GM23248 (cell line): ENCODE measurements around the gene DCAF5. TPM values are rescaled to one million over a fixed set of nuclear protein-coding genes. Genes with fewer than 3 reads are reported as not detected.
A peak's percentile ranks its signal among the peaks of the same experiment; 100 is the strongest.

Experiments used
- DNase-seq: peaks from one replicate; pipeline ENCODE4 v3.0.0-alpha.2; 2015
- H2AFZ ChIP-seq: fragments of 200-600 bp; sonication (generic); 2 replicates; pipeline ENCODE4 v1.6.1; 2016; ENCODE audit warnings: antibody characterized with exemption
- H3F3A ChIP-seq: fragments of 200-600 bp; sonication (generic); 2 replicates; pipeline ENCODE4 v1.6.1; 2016; ENCODE audit warnings: mild to moderate bottlenecking, antibody characterized with exemption, mixed run types; ENCODE audit not compliant: insufficient read depth
- H3K27ac ChIP-seq: fragments of 200-600 bp; sonication (generic); 2 replicates; pipeline ENCODE4 v1.5.1; 2016; ENCODE audit warnings: mild to moderate bottlenecking
- H3K27me3 ChIP-seq: fragments of 200-600 bp; sonication (generic); replicated peaks from 2 replicates; pipeline ENCODE4 v1.6.1; 2016; ENCODE audit warnings: mild to moderate bottlenecking; ENCODE audit not compliant: insufficient read depth
- H3K36me3 ChIP-seq: fragments of 200-600 bp; sonication (generic); 2 replicates; pipeline ENCODE4 v1.6.1; 2016; ENCODE audit warnings: low read depth, mild to moderate bottlenecking
- H3K4me1 ChIP-seq: fragments of 200-600 bp; sonication (generic); 2 replicates; pipeline ENCODE4 v1.6.1; 2016; ENCODE audit warnings: mild to moderate bottlenecking; ENCODE audit not compliant: insufficient read depth
- H3K4me2 ChIP-seq: fragments of 200-600 bp; sonication (generic); one replicate; pipeline ENCODE4 v1.6.1; 2016; ENCODE audit warnings: mild to moderate bottlenecking; ENCODE audit not compliant: unreplicated experiment
- H3K4me3 ChIP-seq: fragments of 200-600 bp; sonication (generic); 2 replicates; pipeline ENCODE4 v1.5.1; 2016; ENCODE audit warnings: mild to moderate bottlenecking
- H3K79me2 ChIP-seq: fragments of 200-600 bp; sonication (generic); 2 replicates; pipeline ENCODE4 v1.6.1; 2016; ENCODE audit warnings: mild to moderate bottlenecking; ENCODE audit not compliant: insufficient read depth
- H3K9ac ChIP-seq: fragments of 200-600 bp; sonication (generic); 2 replicates; pipeline ENCODE4 v1.6.1; 2016; ENCODE audit warnings: mild to moderate bottlenecking
- H3K9me2 ChIP-seq: fragments of 200-600 bp; sonication (generic); 2 replicates; pipeline ENCODE4 v1.6.1; 2016; ENCODE audit warnings: mixed run types, mild to moderate bottlenecking, moderate library complexity; ENCODE audit not compliant: insufficient read depth
- H3K9me3 ChIP-seq: fragments of 200-600 bp; sonication (generic); one replicate; pipeline ENCODE4 v1.6.1; 2017; ENCODE audit warnings: low read depth
- H4K20me1 ChIP-seq: fragments of 200-600 bp; sonication (generic); 2 replicates; pipeline ENCODE4 v1.6.0; 2016; ENCODE audit not compliant: insufficient read depth
- EZH2 ChIP-seq: fragments of 200-600 bp; sonication (generic); IDR thresholded peaks from 2 replicates; pipeline ENCODE4 v1.6.1; 2018; ENCODE audit warnings: antibody characterized with exemption, mild to moderate bottlenecking; ENCODE audit not compliant: insufficient read depth, poor library complexity, severe bottlenecking
- EZH2phosphoT487 ChIP-seq: fragments of 200-600 bp; sonication (generic); IDR thresholded peaks from 2 replicates; pipeline ENCODE4 v1.6.1; 2018; ENCODE audit warnings: antibody characterized with exemption, moderate library complexity, mild to moderate bottlenecking, low read depth; ENCODE audit not compliant: insufficient read depth
- WGBS, 2 experiments: methylation state at CpG; one replicate each; pipeline ENCODE4 v1.1.6; 2015 to 2017; ENCODE audit warnings: low lambda C conversion rate in 2 of 2, low coverage in 1 of 2; ENCODE audit errors: missing lambda C conversion rate in 2 of 2; 5-methylcytosine and 5-hydroxymethylcytosine counted together
- in situ Hi-C: fragments of 300-500 bp; cut with MboI; formaldehyde crosslinking; loops from 2 replicates; pipeline ENCODE4 v1.15.0; 2020
- polyA plus RNA-seq: library from polyadenylated mRNA; unstranded; fragments of >200 nt; fragmentation: Nextera tagmentation; extraction: Ambion mirVana; gene quantifications from 2 replicates; pipeline ENCODE4 v1.2.1, GENCODE V29; 2016
- total RNA-seq: library from RNA; depleted of rRNA; stranded (reverse); fragments of >200 nt; shearing (Covaris generic); gene quantifications from 2 replicates; pipeline ENCODE4 v1.2.3, GENCODE V29; 2014

The DCAF5 gene
- total and polyA plus RNA-seq, 2 experiments from 2014 or later, result 24.5 to 26.4 TPM

DNA sequence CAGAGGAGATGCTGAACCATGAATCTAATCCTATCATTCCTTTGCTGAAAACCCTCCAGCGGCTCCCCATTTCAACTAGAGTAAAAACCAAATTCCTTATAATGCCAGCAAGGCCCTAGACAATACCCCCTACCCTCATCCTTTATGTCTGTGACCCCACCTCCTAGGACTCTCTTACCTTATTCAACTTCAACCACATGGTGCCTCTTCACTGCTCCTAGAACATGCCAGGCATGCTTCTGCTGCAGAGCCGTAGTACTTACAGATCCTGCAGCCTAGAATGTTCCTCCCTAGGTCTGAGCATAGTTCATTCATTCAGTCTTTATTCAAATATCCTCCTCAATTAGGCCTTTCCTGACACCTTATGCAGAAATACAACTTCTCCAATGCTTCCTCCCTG, 54.9 kb downstream of the DCAF5 start:
- no peak for TF ChIP-seq EZH2
- TF ChIP-seq EZH2phosphoT487, result no peak
- H4K20me1 ChIP-seq, result no peaks in the 10 kb centered on the region
- DNase-seq, result no peak
- peaks cover 35% of the 10 kb centered on the region for H3F3A ChIP-seq
- 94 to 95% methylated on average over 2 of the region's 2 CpGs for WGBS, 2 experiments
- H3K9me3 ChIP-seq, result no peaks in the 10 kb centered on the region
- H3K27ac ChIP-seq, result no peak overlapping the region
- no peak overlapping the region for H3K9ac ChIP-seq
- peaks cover 33% of the 10 kb centered on the region for H3K4me1 ChIP-seq
- H3K4me3 ChIP-seq, result no peak overlapping the region
- H2AFZ ChIP-seq, result no peak overlapping the region
- no peaks in the 10 kb centered on the region for H3K9me2 ChIP-seq
- H3K27me3 ChIP-seq, result no peaks in the 10 kb centered on the region
- no peak overlapping the region for H3K4me2 ChIP-seq
- peaks cover 5% of the 10 kb centered on the region; the same call in 1 of the 2 replicates for H3K36me3 ChIP-seq
- peaks cover 74% of the 10 kb centered on the region for H3K79me2 ChIP-seq
- in situ Hi-C loops, result loop anchor here (10.0 kb wide), 1 partner anchor 183 kb away; no protein-coding TSS in a partner anchor

- Histone ChIP-seq H3K4me2 (no peak overlapping the region), H4K20me1 (no peaks in the 10 kb centered on the region), H3K4me3 (no peak overlapping the region), H3F3A (peaks cover 34% of the 10 kb centered on the region), H3K9me2 (no peaks in the 10 kb centered on the region), H3K27me3 (no peaks in the 10 kb centered on the region), H3K27ac (no peak overlapping the region), H2AFZ (no peak overlapping the region), H3K4me1 (peaks cover 42% of the 10 kb centered on the region), H3K79me2 (peaks cover 74% of the 10 kb centered on the region), H3K9me3 (no peaks in the 10 kb centered on the region), H3K36me3 (no peaks in the 10 kb centered on the region), H3K9ac (no peak overlapping the region)
- DNase-seq, result no peak
- TF ChIP-seq EZH2phosphoT487 (no peak), EZH2 (no peak)
- 58 to 63% methylated on average over 4 of the region's 4 CpGs for WGBS, 2 experiments
- in situ Hi-C loops, result loop anchor here (10.0 kb wide), 1 partner anchor 182 kb away; no protein-coding TSS in a partner anchor
These were observed 56.0 kb downstream of the DCAF5 start for GRCh38 chr14:69096781-69097475.

GRCh38 chr14:69096246-69096645, 56.7 kb downstream of the DCAF5 start:
- no peaks in the 10 kb centered on the region for H3K27me3 ChIP-seq
- peaks cover 34% of the 10 kb centered on the region for H3F3A ChIP-seq
- H3K4me2 ChIP-seq, result no peak overlapping the region
- H3K9ac ChIP-seq, result no peak overlapping the region
- in situ Hi-C loops, result loop anchor here (10.0 kb wide), 1 partner anchor 181 kb away; no protein-coding TSS in a partner anchor
- DNase-seq, result no peak
- H3K4me1 ChIP-seq, result peaks cover 37% of the 10 kb centered on the region
- 81 to 84% methylated on average over 4 of the region's 4 CpGs for WGBS, 2 experiments
- peaks cover 77% of the 10 kb centered on the region for H3K79me2 ChIP-seq
- no peaks in the 10 kb centered on the region for H3K9me3 ChIP-seq
- no peak overlapping the region for H3K27ac ChIP-seq
- H3K9me2 ChIP-seq, result no peaks in the 10 kb centered on the region
- H3K36me3 ChIP-seq, result peaks cover under 1% of the 10 kb centered on the region
- no peaks in the 10 kb centered on the region for H4K20me1 ChIP-seq
- H3K4me3 ChIP-seq, result no peak overlapping the region
- no peak overlapping the region for H2AFZ ChIP-seq
- TF ChIP-seq EZH2phosphoT487, result no peak
- no peak for TF ChIP-seq EZH2

DNA sequence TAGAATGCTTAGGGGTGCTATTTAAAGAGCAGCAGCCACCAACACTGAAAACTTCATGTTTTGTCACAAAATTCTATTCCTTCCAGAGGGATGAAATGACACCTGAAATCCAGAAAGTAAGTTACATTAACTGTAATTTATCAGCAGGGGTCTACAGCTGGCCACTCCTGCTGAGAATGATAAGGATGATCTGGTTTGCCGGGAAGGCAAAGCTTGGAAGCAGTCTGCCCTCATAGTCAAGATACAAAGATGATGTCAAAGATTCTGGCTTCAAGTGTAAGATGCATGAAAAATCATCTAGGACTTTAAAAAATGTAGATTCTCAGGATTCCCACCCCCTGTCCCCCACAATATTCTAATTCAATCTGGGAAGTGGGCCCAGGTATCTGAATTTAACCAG, 58.4 kb downstream of the DCAF5 start:
- H3F3A ChIP-seq, result peaks cover 29% of the 10 kb centered on the region
- no peak for DNase-seq
- 94 to 100% methylated on average over 1 of the region's 1 CpG for WGBS, 2 experiments
- peaks cover 10% of the 10 kb centered on the region for H3K36me3 ChIP-seq
- H3K4me1 ChIP-seq, result peaks cover 37% of the 10 kb centered on the region
- in situ Hi-C loops, result loop anchor here (10.0 kb wide), 1 partner anchor 180 kb away; no protein-coding TSS in a partner anchor
- no peaks in the 10 kb centered on the region for H3K9me2 ChIP-seq
- no peak for TF ChIP-seq EZH2phosphoT487
- TF ChIP-seq EZH2, result no peak
- peak overlapping the region; percentile 35 for H3K4me2 ChIP-seq
- H2AFZ ChIP-seq, result no peak overlapping the region
- peak overlapping the region; percentile 67 for H3K27ac ChIP-seq
- no peaks in the 10 kb centered on the region for H4K20me1 ChIP-seq
- no peak overlapping the region for H3K9ac ChIP-seq
- H3K9me3 ChIP-seq, result no peaks in the 10 kb centered on the region
- no peaks in the 10 kb centered on the region for H3K27me3 ChIP-seq
- H3K79me2 ChIP-seq, result peaks cover 78% of the 10 kb centered on the region
- no peak overlapping the region for H3K4me3 ChIP-seq
